H1 (cell line): ENCODE measurements around the gene MRPS5. TPM values are rescaled to one million over a fixed set of nuclear protein-coding genes. Genes with fewer than 3 reads are reported as not detected.

Experiments used
- CTCF ChIA-PET: fragments of 300-600 bp; sonication (Branson Sonifier 250); formaldehyde crosslinking; loops from one replicate; lab custom pipeline; 2021; ENCODE audit not compliant: partially characterized antibody; lab: Charles Lee
- POLR2A ChIA-PET: fragments of 300-600 bp; sonication (Branson Sonifier 250); formaldehyde crosslinking; loops from one replicate; lab custom pipeline; 2021; ENCODE audit warnings: inconsistent platforms; ENCODE audit not compliant: partially characterized antibody; lab: Charles Lee
- DNase-seq, 2 experiments: peaks; one replicate each; pipeline versions ENCODE4 v3.0.0 to v3.0.0-alpha.2; 2010 to 2022; ENCODE audit warnings: low spot score in 2 of 2, low read depth in 1 of 2, mixed read lengths in 1 of 2
- FAIRE-seq: peaks from 2 replicates; lab custom pipeline; 2011; peaks lifted over from hg19 to GRCh38; lab: Jason Lieb, UNC
- H2AFZ ChIP-seq: 2 replicates; pipeline ENCODE4 v1.8.1; 2012; ENCODE audit warnings: low read length, inconsistent platforms
- H2AK5ac ChIP-seq: 2 replicates; pipeline ENCODE4 v1.6.1; 2013; ENCODE audit warnings: low read depth, low read length
- H2BK120ac ChIP-seq: replicated peaks from 2 replicates; pipeline ENCODE3; 2013; ENCODE audit warnings: low read depth, low read length, inconsistent platforms
- H2BK12ac ChIP-seq: 2 replicates; pipeline ENCODE4 v1.6.1; 2013; ENCODE audit warnings: low read depth, low read length
- H2BK15ac ChIP-seq: 2 replicates; pipeline ENCODE4 v1.6.1; 2013; ENCODE audit warnings: low read length
- H2BK20ac ChIP-seq: 2 replicates; pipeline ENCODE4 v1.6.1; 2013; ENCODE audit warnings: low read length
- H2BK5ac ChIP-seq: 2 replicates; pipeline ENCODE4 v1.6.1; 2013; ENCODE audit warnings: low read depth, low read length
- H3K14ac ChIP-seq: 2 replicates; pipeline ENCODE4 v1.6.1; 2013; ENCODE audit warnings: inconsistent platforms; ENCODE audit not compliant: insufficient read length
- H3K18ac ChIP-seq: 2 replicates; pipeline ENCODE4 v1.6.1; 2013; ENCODE audit warnings: low read length; ENCODE audit errors: extremely low read depth
- H3K23ac ChIP-seq: 2 replicates; pipeline ENCODE4 v1.6.1; 2013; ENCODE audit warnings: inconsistent platforms; ENCODE audit not compliant: insufficient read length
- H3K23me2 ChIP-seq: 2 replicates; pipeline ENCODE4 v1.6.1; 2013; ENCODE audit warnings: low read depth, low read length
- H3K27ac ChIP-seq: 2 replicates; pipeline ENCODE4 v1.6.1; 2011; ENCODE audit warnings: low read depth, low read length, inconsistent platforms
- H3K27me3 ChIP-seq, 4 experiments: replicated peaks in 1 of 4; 1 replicate in 1 of 4; 2 replicates in 3 of 4; pipeline versions ENCODE4 v1.6.1 to v1.8.1; 2011 to 2013; ENCODE audit warnings: low read length in 3 of 4, mild to moderate bottlenecking in 3 of 4, inconsistent platforms in 2 of 4, mixed read lengths in 2 of 4, moderate library complexity in 1 of 4; ENCODE audit not compliant: control insufficient read depth in 3 of 4, insufficient read depth in 3 of 4; ENCODE audit errors: extremely low read depth in 1 of 4
- H3K36me3 ChIP-seq, 4 experiments: 2 replicates each; pipeline versions ENCODE4 v1.6.1 to v1.8.1; 2011 to 2013; ENCODE audit warnings: mild to moderate bottlenecking in 4 of 4, low read length in 3 of 4, moderate library complexity in 2 of 4, control low read depth in 1 of 4, inconsistent platforms in 1 of 4; ENCODE audit not compliant: insufficient read depth in 4 of 4, control insufficient read depth in 2 of 4
- H3K4ac ChIP-seq: replicated peaks from 2 replicates; pipeline ENCODE3; 2013; ENCODE audit warnings: low read length, low read depth, mixed read lengths, inconsistent platforms; ENCODE audit not compliant: insufficient read length
- H3K4me1 ChIP-seq, 4 experiments: replicated peaks in 1 of 4; 1 replicate in 1 of 4; 2 replicates in 3 of 4; pipeline versions ENCODE4 v1.6.1 to v1.8.1; 2011 to 2013; ENCODE audit warnings: low read length in 3 of 4, inconsistent platforms in 2 of 4, mixed read lengths in 1 of 4; ENCODE audit not compliant: insufficient read depth in 4 of 4, control insufficient read depth in 3 of 4
- H3K4me2 ChIP-seq, 2 experiments: 2 replicates each; pipeline versions ENCODE4 v1.6.1 to v1.8.1; 2011 to 2013; ENCODE audit warnings: low read depth in 2 of 2, low read length in 2 of 2, control low read depth in 1 of 2, inconsistent platforms in 1 of 2, mild to moderate bottlenecking in 1 of 2; ENCODE audit not compliant: insufficient read depth in 1 of 2
- H3K4me3 ChIP-seq, 4 experiments: fragments of 200-600, 300-600 bp in 1 of 4; sonication (generic), shearing (Covaris generic), sonication (Bioruptor Twin) in 1 of 4; 2 replicates each; pipeline versions ENCODE4 v1.5.1 to v1.8.1; 2011 to 2016; ENCODE audit warnings: low read length in 4 of 4, low read depth in 3 of 4, control low read depth in 2 of 4, inconsistent platforms in 2 of 4, mild to moderate bottlenecking in 2 of 4, mixed read lengths in 1 of 4, moderate library complexity in 1 of 4; ENCODE audit not compliant: insufficient read depth in 2 of 4; ENCODE audit errors: extremely low read depth in 1 of 4
- H3K56ac ChIP-seq: replicated peaks from 2 replicates; pipeline ENCODE3; 2013; ENCODE audit warnings: low read depth, mild to moderate bottlenecking, mixed read lengths, low read length, inconsistent platforms; ENCODE audit not compliant: insufficient read length
- H3K79me1 ChIP-seq: 2 replicates; pipeline ENCODE4 v1.6.1; 2013; ENCODE audit warnings: low read depth, low read length, control low read depth
- H3K79me2 ChIP-seq, 2 experiments: 2 replicates each; pipeline versions ENCODE4 v1.6.1 to v1.8.1; 2012 to 2013; ENCODE audit warnings: low read length in 2 of 2, mild to moderate bottlenecking in 2 of 2, inconsistent platforms in 1 of 2; ENCODE audit not compliant: insufficient read depth in 2 of 2, control insufficient read depth in 1 of 2
- H3K9ac ChIP-seq, 4 experiments: replicated peaks in 1 of 4; 1 replicate in 1 of 4; 2 replicates in 3 of 4; pipeline versions ENCODE4 v1.6.1 to v1.8.1; 2011 to 2013; ENCODE audit warnings: low read depth in 3 of 4, low read length in 3 of 4, control low read depth in 2 of 4, mild to moderate bottlenecking in 2 of 4, moderate library complexity in 2 of 4, inconsistent platforms in 1 of 4; ENCODE audit errors: extremely low read depth in 1 of 4
- H3K9me3 ChIP-seq, 2 experiments: 2 replicates each; pipeline versions ENCODE4 v1.6.1 to v1.8.1; 2012 to 2013; ENCODE audit warnings: mild to moderate bottlenecking in 2 of 2, moderate library complexity in 2 of 2, control low read depth in 1 of 2, inconsistent platforms in 1 of 2, low read depth in 1 of 2, low read length in 1 of 2, mixed read lengths in 1 of 2; ENCODE audit not compliant: insufficient read depth in 2 of 2
- H4K20me1 ChIP-seq, 2 experiments: replicated peaks in 1 of 2; 2 replicates each; pipeline versions ENCODE3 to v1.8.1; 2011 to 2013; ENCODE audit warnings: inconsistent platforms in 2 of 2, low read length in 2 of 2, mild to moderate bottlenecking in 1 of 2; ENCODE audit not compliant: insufficient read depth in 2 of 2, control insufficient read depth in 1 of 2
- H4K5ac ChIP-seq: 2 replicates; pipeline ENCODE4 v1.6.1; 2013; ENCODE audit warnings: low read length, low read depth, mixed read lengths, inconsistent platforms; ENCODE audit not compliant: insufficient read length
- H4K8ac ChIP-seq: 2 replicates; pipeline ENCODE4 v1.8.0; 2013; ENCODE audit warnings: mild to moderate bottlenecking, moderate library complexity, low read length, inconsistent platforms; ENCODE audit not compliant: insufficient read depth; ENCODE audit errors: extremely low read depth
- H4K91ac ChIP-seq: replicated peaks from 2 replicates; pipeline ENCODE3; 2013; ENCODE audit warnings: low read length, mixed read lengths, inconsistent platforms; ENCODE audit not compliant: insufficient read length
- BRCA1 ChIP-seq: IDR thresholded peaks from 2 replicates; pipeline ENCODE4 v1.6.1; 2012; ENCODE audit warnings: low read depth, low read length, improper control_type of control experiment
- CHD1 ChIP-seq: IDR thresholded peaks from 2 replicates; pipeline ENCODE4 v1.6.1; 2012; ENCODE audit warnings: low read depth, low read length, improper control_type of control experiment
- CTCF ChIP-seq, 3 experiments: IDR thresholded peaks; 1 replicate in 2 of 3; 2 replicates in 1 of 3; pipeline versions ENCODE4 v1.5.1 to v1.6.1; 2011; ENCODE audit warnings: low read length in 3 of 3, mild to moderate bottlenecking in 3 of 3, inconsistent platforms in 2 of 3, low read depth in 1 of 3, moderate library complexity in 1 of 3; ENCODE audit not compliant: insufficient read depth in 1 of 3; ENCODE audit errors: control extremely low read depth in 1 of 3
- GTF2F1 ChIP-seq: IDR thresholded peaks from 2 replicates; pipeline ENCODE4 v1.6.1; 2012; ENCODE audit warnings: low read depth, low read length, improper control_type of control experiment, borderline replicate concordance
- RBBP5 ChIP-seq: IDR thresholded peaks from 2 replicates; pipeline ENCODE4 v1.7.1; 2012; ENCODE audit warnings: low read depth, mild to moderate bottlenecking, inconsistent platforms, low read length, moderate library complexity, borderline replicate concordance
- SIN3A ChIP-seq, 2 experiments: IDR thresholded peaks in 1 of 2; conservative IDR thresholded peaks in 1 of 2; 2 replicates each; pipeline ENCODE4 v1.6.1; 2011 to 2012; ENCODE audit warnings: low read length in 2 of 2, improper control_type of control experiment in 1 of 2, low read depth in 1 of 2, mild to moderate bottlenecking in 1 of 2
- SP1 ChIP-seq: IDR thresholded peaks from 2 replicates; pipeline ENCODE4 v1.6.1; 2011; ENCODE audit warnings: low read depth, low read length
- SP4 ChIP-seq: IDR thresholded peaks from 2 replicates; pipeline ENCODE4 v1.6.1; 2012; ENCODE audit warnings: low read length, inconsistent platforms
- USF2 ChIP-seq: IDR thresholded peaks from 2 replicates; pipeline ENCODE4 v1.6.1; 2011; ENCODE audit warnings: low read length, improper control_type of control experiment
- WGBS, 2 experiments: shearing (Covaris generic) in 1 of 2; methylation state at CpG; one replicate each; pipeline versions ENCODE4 v1.1.6 to v1.1.7; 2013 to 2015; ENCODE audit warnings: low lambda C conversion rate in 2 of 2, mixed read lengths in 2 of 2, inconsistent platforms in 1 of 2, low coverage in 1 of 2, missing lambda C conversion rate in 1 of 2; ENCODE audit not compliant: insufficient replicate concordance in 2 of 2, insufficient coverage in 1 of 2, insufficient read length in 1 of 2; ENCODE audit errors: extremely low coverage in 1 of 2, missing lambda C conversion rate in 1 of 2; 5-methylcytosine and 5-hydroxymethylcytosine counted together
- polyA plus RNA-seq, 7 experiments: library from polyadenylated mRNA; depleted of rRNA in 3 of 7; stranded (reverse) in 5 of 7; unstranded in 2 of 7; fragments of >200 nt in 5 of 7; fragments of 200-250 nt in 2 of 7; gene quantifications; 1 replicate in 5 of 7; 2 replicates in 1 of 7; 4 replicates in 1 of 7; pipeline versions ENCODE4 v1.2.1 to v1.2.3, GENCODE V29; 2011 to 2013; ENCODE audit warnings: missing spikeins in 2 of 7, mixed read lengths in 2 of 7
- total RNA-seq: library from RNA; stranded (reverse); fragmentation: NEBNext Ultra II Directional; extraction: Animal tissue kit (Norgen Biotek cat#: 25700); gene quantifications from 2 replicates; pipeline ENCODE4 v1.2.1, GENCODE V29; 2021

MRPS5 gene
- total and polyA plus RNA-seq, 2 of the 8 experiments (the other 6 are each of a cell fraction or from before 2014, with no cell fraction given): 36.7 to 53.0 TPM

- Histone ChIP-seq H2BK15ac (no peak overlapping the region), H4K8ac (no peak overlapping the region), H3K56ac (no peak overlapping the region), H3K79me2 (no peaks in the 10 kb centered on the region), H3K4me2 (no peak overlapping the region), H3K9ac (no peak overlapping the region), H2BK12ac (no peak overlapping the region), H3K36me3 (no peaks in the 10 kb centered on the region), H3K4me1 (peaks cover 0 to 5% (median 0%) of the 10 kb centered on the region in 4 experiments; a peak in 1 of 7 replicates), H4K20me1 (no peaks in the 10 kb centered on the region), H2BK20ac (no peak overlapping the region), H3K23me2 (no peaks in the 10 kb centered on the region), H2BK120ac (no peak overlapping the region), H3K27ac (no peak overlapping the region), H4K5ac (no peak overlapping the region), H3K4me3 (no peak overlapping the region), H2AK5ac (no peak overlapping the region), H3K18ac (no peak overlapping the region), H3K9me3 (peaks cover 63 to 82% of the 10 kb centered on the region in 2 experiments), H3K23ac (no peak overlapping the region), H2BK5ac (no peak overlapping the region), H3K79me1 (no peaks in the 10 kb centered on the region), H3K14ac (no peak overlapping the region), H3K27me3 (no peaks in the 10 kb centered on the region), H2AFZ (no peak overlapping the region), H4K91ac (no peak overlapping the region), H3K4ac (no peak overlapping the region)
- DNase-seq (no peak), FAIRE-seq (no peak)
- ChIA-PET POLR2A (no interaction called here), CTCF (no interaction called here)
- WGBS, 2 experiments: 83% methylated on average over 11 of the region's 12 CpGs; no CpG with 5 or more reads in 1 of the 2 experiments
- no peak for TF ChIP-seq USF2
- no peak for TF ChIP-seq CHD1
- TF ChIP-seq CTCF (IDR thresholded peaks at IDR 0.05; ENCODE audit: control extremely low read depth in 1 of 3, insufficient read depth in 1 of 3, low read depth in 1 of 3, low read length in 3 of 3): no peak
- TF ChIP-seq SP1: no peak
- TF ChIP-seq GTF2F1: no peak
- no peak for TF ChIP-seq SIN3A (conservative IDR thresholded peaks at IDR 0.05 in 1 of 2, IDR thresholded peaks at IDR 0.05 in 1 of 2; ENCODE audit: low read depth in 1 of 2, low read length in 2 of 2)
- no peak for TF ChIP-seq BRCA1
- TF ChIP-seq RBBP5: no peak
- TF ChIP-seq SP4: no peak
Observed at GRCh38 chr2:95059656-95060370, 61.8 kb downstream of the MRPS5 start.
